Stimulated activated naive CD8-positive, alpha-beta T cell treated with anti-CD3 and anti-CD28 coated beads, Interleukin-15, Interleukin-2, amounts not matched to agents 100 ng/mL and 50 ng/mL, for 24 hours (primary cell): Measurements from ENCODE around the gene AP1M1.

ENCODE experiments used
- H3K27ac Mint-ChIP-seq: one replicate; pipeline ENCODE4 v1.8.0; 2021; ENCODE audit warnings: mild to moderate bottlenecking, mixed read lengths
- H3K27me3 Mint-ChIP-seq: one replicate; pipeline ENCODE4 v1.8.0; 2021; ENCODE audit warnings: mixed read lengths
- H3K36me3 Mint-ChIP-seq: one replicate; pipeline ENCODE4 v1.8.0; 2021; ENCODE audit warnings: low read depth, mixed read lengths
- H3K4me1 Mint-ChIP-seq: one replicate; pipeline ENCODE4 v1.8.0; 2021; ENCODE audit warnings: low read depth, mixed read lengths
- H3K4me3 Mint-ChIP-seq: one replicate; pipeline ENCODE4 v1.8.0; 2021; ENCODE audit warnings: mild to moderate bottlenecking, mixed read lengths
- H3K9me3 Mint-ChIP-seq: one replicate; pipeline ENCODE4 v1.8.0; 2021; ENCODE audit warnings: mixed read lengths

The AP1M1 gene

GRCh38 chr19:16249826-16250404, 52.2 kb downstream of the AP1M1 start:
- no peaks in the 10 kb centered on the region for H3K36me3 Mint-ChIP-seq
- no peaks in the 10 kb centered on the region for H3K9me3 Mint-ChIP-seq
- H3K4me3 Mint-ChIP-seq, result no peak overlapping the region
- H3K27me3 Mint-ChIP-seq, result no peaks in the 10 kb centered on the region
- H3K4me1 Mint-ChIP-seq, result peaks cover 9% of the 10 kb centered on the region
- no peak overlapping the region for H3K27ac Mint-ChIP-seq

GRCh38 chr19:16252459-16253205, 54.9 kb downstream of the AP1M1 start:
- no peaks in the 10 kb centered on the region for H3K36me3 Mint-ChIP-seq
- H3K27me3 Mint-ChIP-seq, result no peaks in the 10 kb centered on the region
- no peaks in the 10 kb centered on the region for H3K9me3 Mint-ChIP-seq
- H3K4me3 Mint-ChIP-seq, result no peak overlapping the region
- H3K4me1 Mint-ChIP-seq, result peaks cover 9% of the 10 kb centered on the region
- no peak overlapping the region for H3K27ac Mint-ChIP-seq

DNA sequence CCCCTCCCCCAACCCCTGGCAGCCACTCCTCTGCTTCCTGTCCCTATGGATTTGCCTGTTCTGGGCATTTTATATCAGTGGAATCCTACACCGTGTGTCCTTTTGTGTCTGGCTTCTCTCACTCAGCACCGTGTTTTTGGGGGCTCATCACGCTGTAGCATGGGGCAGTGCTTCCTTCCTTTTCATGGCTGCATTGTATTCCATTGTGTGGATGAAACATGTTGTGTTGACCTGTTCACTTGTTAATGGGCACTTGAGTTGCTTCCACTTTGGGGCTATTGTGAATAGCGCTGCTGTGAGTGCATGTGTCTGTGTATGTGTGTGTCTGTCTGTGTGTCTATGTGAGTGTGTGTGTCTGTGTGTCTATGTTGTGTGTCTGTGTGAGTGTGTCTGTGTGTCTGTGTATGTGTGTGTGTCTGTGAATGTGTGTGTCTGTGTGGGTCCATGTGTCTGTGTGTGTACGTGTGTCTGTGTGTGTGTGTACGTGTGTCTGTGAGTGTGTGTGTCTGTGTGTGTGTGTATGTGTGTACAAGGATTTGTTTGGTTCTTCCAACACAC, 57.2 kb downstream of the AP1M1 start:
- no peaks in the 10 kb centered on the region for H3K36me3 Mint-ChIP-seq
- H3K4me1 Mint-ChIP-seq, result peaks cover 15% of the 10 kb centered on the region
- no peaks in the 10 kb centered on the region for H3K9me3 Mint-ChIP-seq
- H3K27ac Mint-ChIP-seq, result peak overlapping the region; percentile 12
- no peaks in the 10 kb centered on the region for H3K27me3 Mint-ChIP-seq
- no peak overlapping the region for H3K4me3 Mint-ChIP-seq

GRCh38 chr19:16257509-16258002, 59.8 kb downstream of the AP1M1 start:
- Mint-ChIP-seq H3K36me3 (no peaks in the 10 kb centered on the region), H3K27ac (no peak overlapping the region), H3K4me1 (peaks cover 40% of the 10 kb centered on the region), H3K9me3 (no peaks in the 10 kb centered on the region), H3K4me3 (no peak overlapping the region), H3K27me3 (no peaks in the 10 kb centered on the region)

GRCh38 chr19:16258440-16258903, 60.8 kb downstream of the AP1M1 start:
- no peaks in the 10 kb centered on the region for H3K9me3 Mint-ChIP-seq
- no peaks in the 10 kb centered on the region for H3K36me3 Mint-ChIP-seq
- no peaks in the 10 kb centered on the region for H3K27me3 Mint-ChIP-seq
- H3K4me1 Mint-ChIP-seq, result peaks cover 48% of the 10 kb centered on the region
- H3K27ac Mint-ChIP-seq, result no peak overlapping the region
- no peak overlapping the region for H3K4me3 Mint-ChIP-seq

DNA sequence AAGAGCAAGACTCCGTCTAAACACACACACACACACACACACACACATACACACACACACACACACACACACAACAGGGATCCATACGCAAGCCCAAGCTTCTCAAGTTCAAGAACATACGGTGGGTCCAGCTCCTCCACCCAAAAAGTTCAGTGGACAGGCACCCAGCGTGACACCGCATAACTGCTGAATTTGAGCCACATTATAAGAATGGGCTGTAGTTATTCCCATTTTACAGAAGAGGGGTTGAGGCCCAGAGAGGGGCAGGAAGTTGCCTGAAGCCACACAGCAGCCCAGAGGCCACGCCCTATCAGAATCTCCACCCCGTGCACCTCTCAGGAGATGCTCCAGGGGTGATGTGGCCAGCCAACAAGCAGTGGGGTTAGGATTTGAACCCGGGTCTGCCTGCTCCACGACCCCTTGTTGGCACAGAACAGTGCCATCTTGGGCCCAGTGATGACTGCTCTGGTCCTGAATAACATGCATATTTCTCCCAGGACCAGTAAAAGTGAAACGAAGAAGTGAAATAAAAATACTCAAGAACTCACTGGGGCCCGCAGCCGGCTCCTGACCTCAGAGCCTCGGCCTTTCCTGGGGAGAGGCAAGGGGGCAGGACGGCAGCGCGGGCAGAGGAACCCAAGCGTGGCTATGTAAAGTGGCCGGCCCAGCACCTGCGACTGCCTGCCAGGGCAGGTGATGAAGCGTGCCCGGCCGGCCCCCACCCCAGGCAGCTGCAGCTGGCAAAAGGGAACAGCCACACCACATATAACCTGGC, 61.9 kb downstream of the AP1M1 start:
- Mint-ChIP-seq H3K27ac (peak overlapping the region; percentile 59), H3K27me3 (no peaks in the 10 kb centered on the region), H3K36me3 (no peaks in the 10 kb centered on the region), H3K9me3 (no peaks in the 10 kb centered on the region), H3K4me1 (peaks cover 48% of the 10 kb centered on the region), H3K4me3 (no peak overlapping the region)

DNA sequence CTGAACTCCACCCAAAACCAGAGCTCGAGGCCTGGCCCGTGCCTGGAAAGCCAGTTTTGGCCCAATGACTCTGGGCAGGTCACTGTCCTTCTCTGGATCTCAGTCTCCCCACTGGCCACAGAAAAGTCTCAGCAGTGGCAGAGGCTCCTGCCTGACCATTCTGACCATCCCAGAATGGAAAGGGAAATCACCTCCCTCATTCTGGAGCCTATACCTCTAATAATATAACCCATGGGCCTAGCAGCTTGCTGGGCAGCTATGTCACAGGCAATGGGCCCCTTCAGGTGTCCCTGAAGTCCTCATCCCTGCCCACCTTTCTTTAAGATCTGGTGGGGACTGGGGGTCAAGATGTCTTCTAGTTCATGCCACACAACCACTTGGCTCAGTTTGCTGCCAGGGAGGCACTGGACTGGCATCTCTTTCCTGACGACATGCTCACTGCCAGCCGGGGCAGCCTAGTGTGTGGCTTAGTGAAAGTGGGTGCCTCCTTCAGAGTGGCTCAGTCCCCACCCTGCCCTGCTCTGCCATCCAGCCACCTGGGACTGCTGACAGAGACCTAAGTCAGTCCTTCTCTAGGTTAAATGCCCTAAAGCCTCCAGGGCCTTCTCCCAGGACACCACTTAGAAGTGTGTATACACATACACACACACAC, 62.6 kb downstream of the AP1M1 start:
- Mint-ChIP-seq H3K4me1 (peaks cover 48% of the 10 kb centered on the region), H3K9me3 (no peaks in the 10 kb centered on the region), H3K27ac (no peak overlapping the region), H3K27me3 (peaks cover 5% of the 10 kb centered on the region), H3K4me3 (no peak overlapping the region), H3K36me3 (no peaks in the 10 kb centered on the region)

GRCh38 chr19:16260812-16261161, 63.1 kb downstream of the AP1M1 start:
- Mint-ChIP-seq H3K9me3 (no peaks in the 10 kb centered on the region), H3K4me3 (no peak overlapping the region), H3K4me1 (peaks cover 48% of the 10 kb centered on the region), H3K27me3 (peaks cover 6% of the 10 kb centered on the region), H3K27ac (no peak overlapping the region), H3K36me3 (no peaks in the 10 kb centered on the region)

DNA sequence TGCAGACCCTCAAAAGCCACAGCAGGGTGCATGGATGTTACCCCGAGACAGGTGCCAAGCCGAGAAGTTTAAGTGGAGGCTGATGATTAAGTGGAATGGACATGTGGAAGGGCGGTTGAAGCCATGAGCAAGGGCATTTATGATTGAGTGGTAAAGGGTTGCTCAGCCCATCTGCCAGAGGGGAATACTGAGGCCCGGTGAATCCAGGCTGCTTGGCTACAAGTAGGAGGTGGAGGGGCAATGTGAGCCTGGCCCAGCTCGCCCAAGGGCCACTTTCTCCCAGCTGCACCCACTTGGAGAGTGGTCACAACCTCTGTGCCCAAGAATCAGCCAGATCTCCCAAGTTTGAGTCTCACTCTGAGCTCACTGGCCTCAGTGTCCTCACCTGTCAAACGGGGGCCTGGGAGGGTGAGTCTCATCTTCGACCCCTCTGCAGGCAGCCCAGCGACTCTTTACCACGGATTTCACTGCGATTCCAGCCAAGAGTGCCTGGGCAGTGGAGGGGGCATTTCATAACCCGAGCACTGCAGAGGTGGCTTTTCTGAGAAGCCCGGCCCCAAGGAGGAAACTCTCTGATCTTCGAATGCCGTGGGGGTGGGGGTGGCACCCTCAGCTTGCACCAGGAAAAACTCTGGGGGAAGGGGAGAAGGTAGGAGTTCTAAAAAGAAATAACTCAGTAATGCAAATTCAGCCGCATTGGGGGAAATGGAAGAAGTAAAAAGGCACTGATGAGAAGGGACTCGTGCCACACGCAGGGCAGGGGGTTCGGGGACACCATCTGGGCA, 64.1 kb downstream of the AP1M1 start:
- Mint-ChIP-seq H3K4me1 (peaks cover 55% of the 10 kb centered on the region), H3K9me3 (no peaks in the 10 kb centered on the region), H3K4me3 (no peak overlapping the region), H3K27ac (no peak overlapping the region), H3K36me3 (no peaks in the 10 kb centered on the region), H3K27me3 (peaks cover 12% of the 10 kb centered on the region)

DNA sequence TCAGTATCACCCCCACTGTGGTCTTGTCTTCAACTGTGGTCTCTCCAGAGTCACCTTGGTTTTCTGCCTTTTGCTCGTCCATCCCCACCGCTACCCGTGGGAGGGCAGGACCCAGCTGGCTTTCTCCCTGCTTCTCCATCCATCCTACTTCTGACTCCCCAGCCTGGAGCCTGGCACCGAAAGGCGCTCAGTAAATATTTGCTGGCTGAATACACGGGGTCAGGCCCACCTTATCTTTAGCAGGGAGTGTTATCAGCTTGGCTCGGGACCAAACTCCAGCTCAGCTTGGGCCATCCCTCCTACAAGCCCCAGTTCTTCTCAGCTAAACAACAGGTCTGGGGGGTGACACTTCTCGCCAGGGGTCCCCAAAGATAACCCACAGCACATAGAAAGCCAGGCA, 64.9 kb downstream of the AP1M1 start:
- Mint-ChIP-seq H3K36me3 (no peaks in the 10 kb centered on the region), H3K27me3 (peaks cover 17% of the 10 kb centered on the region), H3K9me3 (no peaks in the 10 kb centered on the region), H3K27ac (no peak overlapping the region), H3K4me1 (peaks cover 61% of the 10 kb centered on the region), H3K4me3 (no peak overlapping the region)

- peaks cover 60% of the 10 kb centered on the region for H3K4me1 Mint-ChIP-seq
- no peaks in the 10 kb centered on the region for H3K36me3 Mint-ChIP-seq
- no peak overlapping the region for H3K4me3 Mint-ChIP-seq
- H3K27me3 Mint-ChIP-seq, result peaks cover 17% of the 10 kb centered on the region
- H3K27ac Mint-ChIP-seq, result no peak overlapping the region
- H3K9me3 Mint-ChIP-seq, result no peaks in the 10 kb centered on the region
Measured at GRCh38 chr19:16263141-16263761, 65.5 kb downstream of the AP1M1 start.

DNA sequence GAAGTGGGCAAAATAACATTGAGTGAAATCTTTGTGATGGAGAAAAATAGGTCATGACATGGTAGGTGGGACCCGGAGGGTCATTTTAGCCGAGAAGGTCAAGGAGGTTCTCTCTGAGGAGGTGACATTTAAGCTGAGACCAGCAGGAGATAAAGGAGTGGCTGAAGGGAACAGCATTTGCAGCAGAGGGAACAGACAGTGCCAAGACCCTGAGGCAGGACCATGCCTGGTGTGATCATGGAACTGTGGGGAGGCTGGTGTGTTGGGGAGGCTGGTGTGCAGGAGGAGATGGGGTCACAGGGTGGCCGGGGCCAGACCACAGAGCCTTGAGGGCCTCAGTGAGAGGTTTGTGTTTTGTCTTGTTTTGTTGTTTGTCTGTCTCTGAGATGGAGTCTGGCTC, 67.5 kb downstream of the AP1M1 start:
- Mint-ChIP-seq H3K27ac (no peak overlapping the region), H3K27me3 (peaks cover 17% of the 10 kb centered on the region), H3K9me3 (no peaks in the 10 kb centered on the region), H3K4me3 (no peak overlapping the region), H3K36me3 (no peaks in the 10 kb centered on the region), H3K4me1 (peaks cover 60% of the 10 kb centered on the region)

- Mint-ChIP-seq H3K4me3 (no peak overlapping the region), H3K4me1 (peaks cover 53% of the 10 kb centered on the region), H3K9me3 (no peaks in the 10 kb centered on the region), H3K36me3 (no peaks in the 10 kb centered on the region), H3K27ac (peak overlapping the region; percentile 59), H3K27me3 (peaks cover 17% of the 10 kb centered on the region)
Measured at GRCh38 chr19:16265890-16266585, 68.3 kb downstream of the AP1M1 start.
